HepG2 (cell line): ENCODE results near the gene SPC24.

Source experiments
- ATF7-NPFF ChIP-seq: sonication (generic); formaldehyde crosslinking; IDR thresholded peaks from 2 replicates; pipeline ENCODE4 v1.8.1; 2023; ENCODE audit warnings: mild to moderate bottlenecking, low read depth, missing genetic modification reagents, moderate library complexity
- ETV6 ChIP-seq: sonication (generic); formaldehyde crosslinking; conservative IDR thresholded peaks from 2 replicates; pipeline ENCODE4 v1.4.0; 2020; ENCODE audit warnings: missing genetic modification reagents
- HNF4A ChIP-seq: sonication (generic); formaldehyde crosslinking; IDR thresholded peaks from 2 replicates; pipeline ENCODE4 v1.4.0; 2020; ENCODE audit warnings: missing genetic modification reagents
- POLR2A ChIP-seq, 2 experiments: IDR thresholded peaks; 2 replicates each; pipeline ENCODE4 v1.6.1; 2011; ENCODE audit warnings: low read depth in 2 of 2, low read length in 2 of 2, mild to moderate bottlenecking in 1 of 2, moderate library complexity in 1 of 2; ENCODE audit not compliant: insufficient read depth in 1 of 2
- SMARCC2 ChIP-seq: fragments of 450-650 bp; IDR thresholded peaks from 2 replicates; pipeline ENCODE4 v1.6.1; 2017; ENCODE audit warnings: antibody characterized with exemption, mild to moderate bottlenecking
- ZNF138 ChIP-seq: sonication (generic); formaldehyde crosslinking; IDR thresholded peaks from 2 replicates; pipeline ENCODE4 v1.5.0; 2020; ENCODE audit warnings: mild to moderate bottlenecking, low read depth, missing genetic modification reagents
- TF ChIP-seq, protein P1 (sequence below): sonication (generic); formaldehyde crosslinking; IDR thresholded peaks from 2 replicates; pipeline ENCODE4 v1.5.0; 2020; ENCODE audit warnings: mild to moderate bottlenecking, missing genetic modification reagents, moderate library complexity

DNA sequence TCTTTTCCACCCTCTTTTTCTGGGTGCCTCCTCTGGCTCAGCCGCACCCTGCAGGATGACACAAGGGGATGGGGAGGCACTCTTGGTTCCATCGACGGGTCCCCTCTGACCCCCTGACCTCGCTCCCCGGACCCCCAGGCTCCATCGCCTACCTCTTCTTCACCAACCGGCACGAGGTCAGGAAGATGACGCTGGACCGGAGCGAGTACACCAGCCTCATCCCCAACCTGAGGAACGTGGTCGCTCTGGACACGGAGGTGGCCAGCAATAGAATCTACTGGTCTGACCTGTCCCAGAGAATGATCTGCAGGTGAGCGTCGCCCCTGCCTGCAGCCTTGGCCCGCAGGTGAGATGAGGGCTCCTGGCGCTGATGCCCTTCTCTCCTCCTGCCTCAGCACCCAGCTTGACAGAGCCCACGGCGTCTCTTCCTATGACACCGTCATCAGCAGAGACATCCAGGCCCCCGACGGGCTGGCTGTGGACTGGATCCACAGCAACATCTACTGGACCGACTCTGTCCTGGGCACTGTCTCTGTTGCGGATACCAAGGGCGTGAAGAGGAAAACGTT, 42.4 kb downstream of the SPC24 start:
- TF ChIP-seq, protein P1, sequence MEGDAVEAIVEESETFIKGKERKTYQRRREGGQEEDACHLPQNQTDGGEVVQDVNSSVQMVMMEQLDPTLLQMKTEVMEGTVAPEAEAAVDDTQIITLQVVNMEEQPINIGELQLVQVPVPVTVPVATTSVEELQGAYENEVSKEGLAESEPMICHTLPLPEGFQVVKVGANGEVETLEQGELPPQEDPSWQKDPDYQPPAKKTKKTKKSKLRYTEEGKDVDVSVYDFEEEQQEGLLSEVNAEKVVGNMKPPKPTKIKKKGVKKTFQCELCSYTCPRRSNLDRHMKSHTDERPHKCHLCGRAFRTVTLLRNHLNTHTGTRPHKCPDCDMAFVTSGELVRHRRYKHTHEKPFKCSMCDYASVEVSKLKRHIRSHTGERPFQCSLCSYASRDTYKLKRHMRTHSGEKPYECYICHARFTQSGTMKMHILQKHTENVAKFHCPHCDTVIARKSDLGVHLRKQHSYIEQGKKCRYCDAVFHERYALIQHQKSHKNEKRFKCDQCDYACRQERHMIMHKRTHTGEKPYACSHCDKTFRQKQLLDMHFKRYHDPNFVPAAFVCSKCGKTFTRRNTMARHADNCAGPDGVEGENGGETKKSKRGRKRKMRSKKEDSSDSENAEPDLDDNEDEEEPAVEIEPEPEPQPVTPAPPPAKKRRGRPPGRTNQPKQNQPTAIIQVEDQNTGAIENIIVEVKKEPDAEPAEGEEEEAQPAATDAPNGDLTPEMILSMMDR (CRISPR knock-in tag) = no peak
- no peak for TF ChIP-seq POLR2A (IDR thresholded peaks at IDR 0.05; ENCODE audit: insufficient read depth in 1 of 2, low read depth in 2 of 2, low read length in 2 of 2)
- TF ChIP-seq ATF7-NPFF = no peak
- no peak for TF ChIP-seq HNF4A (CRISPR knock-in tag)
- TF ChIP-seq ZNF138 = no peak
- no peak for TF ChIP-seq SMARCC2
- no peak for TF ChIP-seq ETV6
